LNCaP clone FGC (cell line): ENCODE measurements around the gene COMMD3.
"Not testable (repeated sequence)": the region's sequence is repeated elsewhere in the genome, so short reads cannot be mapped to it uniquely, and the experiment has no call there.

Experiments
- DNase-seq: peaks from one replicate; pipeline ENCODE4 v3.0.0-alpha.2; 2011; ENCODE audit warnings: low read depth
- H3K4me3 ChIP-seq: 2 replicates; pipeline ENCODE4 v1.5.1; 2011; ENCODE audit warnings: mild to moderate bottlenecking, low read depth, low read length, control low read depth
- TF ChIP-seq, protein P1 (sequence below): IDR thresholded peaks from 2 replicates; pipeline ENCODE4 v1.5.1; 2012; ENCODE audit warnings: mild to moderate bottlenecking; ENCODE audit not compliant: control insufficient read depth, insufficient read depth; ENCODE audit errors: extremely low read depth

The COMMD3 gene

DNA sequence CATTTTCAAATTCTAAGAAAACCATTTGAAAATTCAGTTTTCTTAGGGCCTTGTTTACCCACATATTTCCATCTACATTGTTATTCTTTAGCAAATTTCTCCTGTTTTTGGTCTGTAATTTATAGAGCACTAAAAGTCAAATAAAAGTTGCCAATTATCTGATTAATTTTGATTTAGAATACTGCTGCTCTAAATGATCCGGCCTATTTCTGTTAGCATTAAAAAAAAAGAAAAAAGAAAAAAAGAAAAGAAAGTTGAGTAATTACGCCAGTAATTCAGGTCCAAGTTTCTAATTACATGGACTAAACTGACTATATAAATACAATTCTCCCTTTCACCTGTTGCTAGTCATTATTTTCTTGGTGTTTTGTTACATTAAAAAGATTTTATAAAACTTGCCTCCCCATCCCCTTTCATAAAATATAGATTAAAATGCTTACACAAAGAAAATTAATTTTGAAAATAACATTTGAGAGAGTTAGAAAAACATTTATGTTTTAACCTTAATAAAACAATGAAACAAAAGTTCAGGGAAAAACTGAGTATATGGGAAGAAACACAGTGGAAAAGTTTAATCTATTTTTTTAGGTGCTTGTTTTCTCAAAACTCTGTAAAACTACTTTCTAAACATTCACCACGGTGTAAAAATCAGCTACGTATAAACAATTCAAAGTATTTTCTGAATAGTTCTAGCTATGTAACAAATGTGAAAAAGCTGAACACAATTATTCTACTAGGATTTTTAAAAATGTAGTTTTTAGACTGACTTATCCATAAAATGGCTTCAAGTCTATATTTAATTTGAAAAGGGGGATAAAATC, 6.8 kb upstream of the COMMD3 start:
- no peak for DNase-seq
- TF ChIP-seq, protein P1, sequence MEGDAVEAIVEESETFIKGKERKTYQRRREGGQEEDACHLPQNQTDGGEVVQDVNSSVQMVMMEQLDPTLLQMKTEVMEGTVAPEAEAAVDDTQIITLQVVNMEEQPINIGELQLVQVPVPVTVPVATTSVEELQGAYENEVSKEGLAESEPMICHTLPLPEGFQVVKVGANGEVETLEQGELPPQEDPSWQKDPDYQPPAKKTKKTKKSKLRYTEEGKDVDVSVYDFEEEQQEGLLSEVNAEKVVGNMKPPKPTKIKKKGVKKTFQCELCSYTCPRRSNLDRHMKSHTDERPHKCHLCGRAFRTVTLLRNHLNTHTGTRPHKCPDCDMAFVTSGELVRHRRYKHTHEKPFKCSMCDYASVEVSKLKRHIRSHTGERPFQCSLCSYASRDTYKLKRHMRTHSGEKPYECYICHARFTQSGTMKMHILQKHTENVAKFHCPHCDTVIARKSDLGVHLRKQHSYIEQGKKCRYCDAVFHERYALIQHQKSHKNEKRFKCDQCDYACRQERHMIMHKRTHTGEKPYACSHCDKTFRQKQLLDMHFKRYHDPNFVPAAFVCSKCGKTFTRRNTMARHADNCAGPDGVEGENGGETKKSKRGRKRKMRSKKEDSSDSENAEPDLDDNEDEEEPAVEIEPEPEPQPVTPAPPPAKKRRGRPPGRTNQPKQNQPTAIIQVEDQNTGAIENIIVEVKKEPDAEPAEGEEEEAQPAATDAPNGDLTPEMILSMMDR, result no peak
- H3K4me3 ChIP-seq, result no peak overlapping the region

DNA sequence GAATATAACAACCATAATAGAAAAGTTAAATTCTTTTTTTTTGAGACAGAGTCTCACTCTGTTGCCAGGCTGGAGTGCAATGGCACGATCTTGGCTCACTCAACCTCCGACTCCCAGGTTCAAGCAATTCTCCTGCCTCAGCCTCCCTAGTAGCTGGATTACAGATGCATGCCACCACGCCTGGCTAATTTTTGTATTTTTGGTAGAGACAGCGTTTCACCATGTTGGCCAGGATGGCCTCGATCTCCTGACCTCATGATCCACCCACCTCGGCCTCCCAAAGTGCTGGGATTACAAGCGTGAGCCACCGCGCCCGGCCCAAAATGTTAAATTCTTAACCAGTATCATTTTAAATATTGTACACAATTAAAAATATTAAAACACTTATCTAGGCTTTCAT, 6.2 kb upstream of the COMMD3 start:
- not testable (repeated sequence) for DNase-seq, H3K4me3 ChIP-seq

DNA sequence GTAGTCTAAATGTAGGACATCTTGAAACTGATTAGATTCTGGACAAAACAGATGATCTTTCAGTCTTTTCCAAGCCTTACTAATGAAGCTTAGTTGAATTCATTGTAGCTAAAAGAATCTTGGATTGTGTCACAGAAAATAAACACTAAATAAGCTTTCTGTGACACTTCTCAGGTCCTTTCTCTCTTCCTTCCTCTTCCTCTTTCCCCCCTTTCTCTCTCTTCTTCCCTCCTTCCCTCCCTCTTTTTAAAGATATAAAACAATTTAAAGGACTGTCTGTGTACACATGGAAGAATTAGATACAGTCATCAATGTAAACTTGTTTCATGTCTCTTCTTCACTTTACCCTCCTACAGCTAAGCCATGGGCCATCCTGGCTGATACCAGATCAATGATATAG, 5.3 kb upstream of the COMMD3 start:
- TF ChIP-seq, protein P1, result no peak
- DNase-seq, result no peak
- no peak overlapping the region for H3K4me3 ChIP-seq

DNA sequence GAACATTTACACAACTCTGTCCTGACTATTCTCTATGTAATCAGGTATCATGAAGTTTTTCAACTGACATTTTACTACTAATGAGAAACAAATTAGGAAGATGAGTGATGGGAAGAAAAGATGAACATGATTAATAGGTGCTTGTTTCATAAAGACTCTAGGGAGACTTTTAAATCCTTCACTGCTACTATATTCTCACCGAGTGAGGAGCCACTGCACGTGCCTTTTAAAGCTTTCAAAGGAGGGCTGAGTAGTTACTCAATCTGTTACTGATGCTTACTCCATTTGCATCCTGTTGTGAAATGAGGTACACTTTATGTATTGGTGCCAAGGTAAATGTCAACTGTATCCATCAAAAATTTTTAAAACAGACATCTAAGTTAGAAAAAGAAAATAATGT, 1.3 kb upstream of the COMMD3 start:
- DNase-seq, result no peak
- TF ChIP-seq, protein P1, result no peak
- no peak overlapping the region for H3K4me3 ChIP-seq

DNA sequence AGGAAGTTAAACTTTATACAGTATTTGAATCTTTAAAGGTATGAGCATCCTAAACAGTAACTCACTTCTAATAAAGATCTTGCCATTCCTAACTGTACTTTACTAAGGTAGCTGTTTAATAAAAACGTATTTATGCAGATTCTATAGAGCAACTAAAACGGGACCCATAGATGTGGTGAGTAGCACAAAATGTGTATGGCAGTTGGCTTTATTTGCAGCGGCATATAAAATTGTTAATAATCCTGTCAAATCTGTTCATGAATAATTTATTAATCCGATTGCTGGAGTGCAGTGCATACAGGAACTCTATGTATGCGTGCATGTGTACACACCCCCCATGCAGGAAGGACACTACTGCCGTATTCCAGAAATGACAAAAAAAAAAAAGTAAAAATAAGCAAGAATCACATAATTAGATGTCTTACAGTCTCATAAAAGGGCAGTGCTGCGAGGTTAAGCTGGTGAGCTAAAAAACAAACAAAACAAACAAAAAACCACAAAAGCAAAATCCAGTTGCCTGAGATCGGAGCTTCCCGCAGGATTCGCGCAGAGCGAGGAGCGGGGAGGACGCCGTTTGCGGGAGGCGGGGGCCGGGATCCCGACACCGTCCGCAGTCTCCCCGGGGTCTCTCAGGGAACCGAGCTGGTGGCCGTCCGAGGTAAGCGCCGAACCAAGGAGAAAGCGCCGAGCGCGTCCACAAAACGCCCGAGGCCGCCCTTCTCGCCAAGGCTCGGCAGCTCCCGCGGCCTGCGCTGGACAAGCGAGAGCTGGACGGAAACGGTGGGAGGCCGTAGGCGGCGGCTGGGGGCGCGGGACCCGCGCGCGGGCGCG, 518 bp upstream of the COMMD3 start:
- H3K4me3 ChIP-seq, result peak overlapping the region; percentile 91
- DNase-seq, result no peak
- TF ChIP-seq, protein P1, result no peak

DNA sequence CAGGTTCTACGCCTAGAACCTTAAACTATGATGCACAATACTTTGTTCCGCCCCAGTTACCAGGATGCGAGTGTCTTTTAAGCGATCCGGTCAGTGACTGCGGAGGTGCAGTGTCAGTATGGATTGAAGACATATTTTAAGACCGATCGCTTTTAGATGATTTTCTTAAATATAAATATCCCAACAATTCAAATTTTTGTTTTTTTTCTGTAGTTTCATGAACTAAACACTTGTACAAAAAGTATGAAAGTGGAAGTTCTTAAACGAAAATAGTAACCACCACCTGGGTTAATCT, 835 bp downstream of the COMMD3 start:
- TF ChIP-seq, protein P1, result no peak
- no peak for DNase-seq
- H3K4me3 ChIP-seq, result peak overlapping the region; percentile 91

DNA sequence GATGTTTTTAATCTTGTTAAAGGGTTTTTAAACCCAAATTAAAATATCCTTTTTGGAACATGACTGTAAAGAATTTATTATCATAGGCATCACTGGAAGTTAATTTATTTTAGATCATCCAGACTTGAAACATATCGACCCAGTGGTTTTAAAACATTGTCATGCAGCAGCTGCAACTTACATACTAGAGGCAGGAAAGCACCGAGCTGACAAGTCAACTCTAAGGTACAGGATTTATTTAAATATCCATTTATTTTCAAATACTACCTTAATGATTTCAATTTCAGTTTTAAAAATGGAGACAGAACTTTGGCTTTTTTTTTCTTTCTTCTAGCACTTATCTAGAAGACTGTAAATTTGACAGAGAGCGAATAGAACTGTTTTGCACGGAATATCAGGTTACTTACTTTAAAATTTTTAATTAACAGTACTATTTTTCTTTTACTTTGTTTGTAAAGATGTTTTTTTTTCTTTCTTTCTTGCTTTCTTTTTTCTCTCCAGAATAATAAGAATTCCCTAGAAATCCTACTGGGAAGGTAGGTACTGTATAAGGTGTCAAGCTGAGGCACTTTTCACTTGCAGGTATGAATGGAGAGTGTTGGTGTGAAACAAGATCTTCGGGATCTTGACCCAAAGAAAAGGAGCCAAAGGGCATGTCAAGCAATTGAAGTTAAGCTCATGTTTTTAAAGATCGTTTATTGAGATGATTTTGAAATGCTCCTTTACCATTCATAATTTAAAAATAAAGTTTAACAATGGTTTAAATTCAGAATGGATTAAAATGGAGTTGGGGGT, 1.8 kb downstream of the COMMD3 start:
- no peak overlapping the region; the same call in 1 of the 2 replicates for H3K4me3 ChIP-seq
- TF ChIP-seq, protein P1, result no peak

More for the DNA sequence above, 1.8 kb downstream of the COMMD3 start:
- no peak for DNase-seq
